ENCODE data around the gene DPPA3. TPM values are rescaled to one million over a fixed set of nuclear protein-coding genes. Genes with fewer than 3 reads are reported as not detected.

DPPA3 gene
- not detected in 5 replicates for total RNA-seq (2022; extraction: Qiagen RNA extraction)

GRCh38 chr12:7711133-7711532 lies at the start of gene DPPA3:
TSS of gene DPPA3 (plus strand) at chr12:7711433. CDS start at chr12:7711571, 138 bp downstream.

GRCh38 chr12:7695566-7696197 lies 15.6 kb upstream of the DPPA3 start, which contains the start of gene GDF3:
TSS of gene GDF3 (minus strand) at chr12:7695775. CDS start at chr12:7695728, 47 bp downstream.

GRCh38 chr12:7747246-7747645 lies 36.0 kb downstream of the DPPA3 start, which contains the start of gene CLEC4C:
TSS of gene CLEC4C (minus strand) at chr12:7747375. CDS start at chr12:7747348, 27 bp downstream.

Other genes with a start within 250 kb of the DPPA3 start
- gene CD163, start 207.7 kb upstream of the DPPA3 start, total RNA-seq (2022; extraction: Qiagen RNA extraction) = 0.03 to 0.05 TPM (median 0.03 TPM) in 3 of 5 replicates, not detected in the others
- gene APOBEC1, start 45.5 kb upstream of the DPPA3 start, total RNA-seq (2022; extraction: Qiagen RNA extraction) = not detected in 5 replicates
- not detected in 5 replicates for gene GDF3, start 15.7 kb upstream of the DPPA3 start, total RNA-seq (2022; extraction: Qiagen RNA extraction)
- gene CLEC4C, start 35.9 kb downstream of the DPPA3 start, total RNA-seq (2022; extraction: Qiagen RNA extraction) = not detected in 5 replicates
- gene NANOGNB, start 53.8 kb downstream of the DPPA3 start, total RNA-seq (2022; extraction: Qiagen RNA extraction) = not detected in 5 replicates
- gene NANOG, start 78.0 kb downstream of the DPPA3 start, total RNA-seq (2022; extraction: Qiagen RNA extraction) = not detected in 5 replicates
- 0.35 to 0.63 TPM (median 0.39 TPM) in 5 replicates for gene SLC2A14, start 161.5 kb downstream of the DPPA3 start, total RNA-seq (2022; extraction: Qiagen RNA extraction)
- gene SLC2A3, start 224.8 kb downstream of the DPPA3 start, total RNA-seq (2022; extraction: Qiagen RNA extraction) = 4.3 to 7.1 TPM (median 5.3 TPM) in 5 replicates

Data from A549 treated with Hydrocortisone at 1 μM for 4 hours (cell line).